Measurements from ENCODE around the gene TTC27. TPM values are rescaled to one million over a fixed set of nuclear protein-coding genes. Genes with fewer than 3 reads are reported as not detected.
"Not testable (repeated sequence)": the region's sequence is repeated elsewhere in the genome, so short reads cannot be mapped to it uniquely, and the experiment has no call there.

TTC27 gene
- polyA plus RNA-seq, 4 donors = 20.5 to 23.9 (median 23.2) TPM

GRCh38 chr2:32752205-32752604 is 124.4 kb downstream of the TTC27 start:
- no peak for DNase-seq (ENCODE audit: low read depth in 4 of 4, low spot score in 3 of 4)

GRCh38 chr2:32752952-32753351 is 125.1 kb downstream of the TTC27 start:
- no peak for DNase-seq (ENCODE audit: low read depth in 4 of 4, low spot score in 3 of 4)

GRCh38 chr2:32754676-32755075 is 126.8 kb downstream of the TTC27 start:
- not testable (repeated sequence) for DNase-seq (ENCODE audit: low read depth in 4 of 4, low spot score in 3 of 4)

- DNase-seq (ENCODE audit: low read depth in 4 of 4, low spot score in 3 of 4) = no peak
These were observed 127.8 kb downstream of the TTC27 start for GRCh38 chr2:32755666-32756065.

- no peak for DNase-seq (ENCODE audit: low read depth in 4 of 4, low spot score in 3 of 4)
These were observed 128.4 kb downstream of the TTC27 start for GRCh38 chr2:32756074-32756727.

GRCh38 chr2:32758232-32758631 is 130.4 kb downstream of the TTC27 start:
- no peak for DNase-seq (ENCODE audit: low read depth in 4 of 4, low spot score in 3 of 4)

GRCh38 chr2:32760628-32761027 is 132.8 kb downstream of the TTC27 start:
- DNase-seq (ENCODE audit: low read depth in 4 of 4, low spot score in 3 of 4) = no peak

- no peak for DNase-seq (ENCODE audit: low read depth in 4 of 4, low spot score in 3 of 4)
These were observed 140.7 kb downstream of the TTC27 start for GRCh38 chr2:32768387-32769174.

GRCh38 chr2:32770360-32770759 is 142.5 kb downstream of the TTC27 start:
- no peak for DNase-seq (ENCODE audit: low read depth in 4 of 4, low spot score in 3 of 4)

- peak; percentile 19 to 38 (median 30) for DNase-seq (ENCODE audit: low read depth in 4 of 4, low spot score in 3 of 4)
These were observed 145.0 kb downstream of the TTC27 start for GRCh38 chr2:32772638-32773447.

GRCh38 chr2:32773448-32773808 is 145.6 kb downstream of the TTC27 start:
- no peak for DNase-seq (ENCODE audit: low read depth in 4 of 4, low spot score in 3 of 4)

GRCh38 chr2:32775954-32776353 is 148.1 kb downstream of the TTC27 start:
- DNase-seq (ENCODE audit: low read depth in 4 of 4, low spot score in 3 of 4) = no peak

- no peak for DNase-seq (ENCODE audit: low read depth in 4 of 4, low spot score in 3 of 4)
These were observed 149.9 kb downstream of the TTC27 start for GRCh38 chr2:32777714-32778113.

GRCh38 chr2:32780961-32781360 is 153.1 kb downstream of the TTC27 start:
- DNase-seq (ENCODE audit: low read depth in 4 of 4, low spot score in 3 of 4) = no peak

GRCh38 chr2:32783469-32783868 is 155.6 kb downstream of the TTC27 start:
- no peak for DNase-seq (ENCODE audit: low read depth in 4 of 4, low spot score in 3 of 4)

GRCh38 chr2:32783933-32784332 is 156.1 kb downstream of the TTC27 start:
- no peak for DNase-seq (ENCODE audit: low read depth in 4 of 4, low spot score in 3 of 4)

GRCh38 chr2:32787207-32787606 is 159.4 kb downstream of the TTC27 start:
- no peak for DNase-seq (ENCODE audit: low read depth in 4 of 4, low spot score in 3 of 4)

GRCh38 chr2:32788114-32788513 is 160.3 kb downstream of the TTC27 start:
- no peak for DNase-seq (ENCODE audit: low read depth in 4 of 4, low spot score in 3 of 4)

- no peak for DNase-seq (ENCODE audit: low read depth in 4 of 4, low spot score in 3 of 4)
These were observed 164.6 kb downstream of the TTC27 start for GRCh38 chr2:32792416-32792815.

GRCh38 chr2:32798829-32799228 is 171.0 kb downstream of the TTC27 start:
- DNase-seq (ENCODE audit: low read depth in 4 of 4, low spot score in 3 of 4) = no peak

- DNase-seq (ENCODE audit: low read depth in 4 of 4, low spot score in 3 of 4) = no peak
These were observed 173.9 kb downstream of the TTC27 start for GRCh38 chr2:32801741-32802140.

Measured in right renal pelvis (tissue), 4 donors.